Measurements from ENCODE around the gene RADIL.

RADIL gene

DNA sequence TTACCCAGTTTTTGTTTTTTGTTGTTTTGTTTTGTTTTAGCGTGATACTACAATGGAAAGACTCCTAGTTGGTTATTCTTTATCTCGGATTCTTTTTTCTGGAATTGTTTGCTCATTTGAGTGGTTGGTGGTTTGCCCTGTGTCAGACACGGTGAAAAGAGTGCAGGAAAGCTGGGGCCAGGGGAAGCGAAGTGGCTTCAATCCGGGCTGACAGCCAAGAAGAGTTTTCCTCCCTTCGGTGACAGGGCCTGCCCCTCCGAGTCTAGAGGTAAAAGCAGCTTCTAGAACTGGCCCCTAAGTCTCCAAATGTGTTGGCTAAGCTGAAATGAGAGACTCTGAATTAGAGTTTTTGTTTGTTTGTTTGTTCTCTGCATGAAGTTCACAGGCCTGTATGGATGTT is 113.8 kb downstream of the RADIL start:
- Histone ChIP-seq H3K4me1 (ENCODE audit: insufficient read depth, low read length) (0 out of 2 replicates have a peak, but pooled peaks cover 3% of the 10 kb centered on the region), H3K9me3 (ENCODE audit: control insufficient read depth, insufficient read depth, low read length) (no peaks in the 10 kb centered on the region), H3K9ac (ENCODE audit: low read depth, low read length) (no peak overlapping the region), H3K36me3 (ENCODE audit: insufficient read depth, low read length) (no peaks in the 10 kb centered on the region; the same call in 1 of the 2 replicates)

DNA sequence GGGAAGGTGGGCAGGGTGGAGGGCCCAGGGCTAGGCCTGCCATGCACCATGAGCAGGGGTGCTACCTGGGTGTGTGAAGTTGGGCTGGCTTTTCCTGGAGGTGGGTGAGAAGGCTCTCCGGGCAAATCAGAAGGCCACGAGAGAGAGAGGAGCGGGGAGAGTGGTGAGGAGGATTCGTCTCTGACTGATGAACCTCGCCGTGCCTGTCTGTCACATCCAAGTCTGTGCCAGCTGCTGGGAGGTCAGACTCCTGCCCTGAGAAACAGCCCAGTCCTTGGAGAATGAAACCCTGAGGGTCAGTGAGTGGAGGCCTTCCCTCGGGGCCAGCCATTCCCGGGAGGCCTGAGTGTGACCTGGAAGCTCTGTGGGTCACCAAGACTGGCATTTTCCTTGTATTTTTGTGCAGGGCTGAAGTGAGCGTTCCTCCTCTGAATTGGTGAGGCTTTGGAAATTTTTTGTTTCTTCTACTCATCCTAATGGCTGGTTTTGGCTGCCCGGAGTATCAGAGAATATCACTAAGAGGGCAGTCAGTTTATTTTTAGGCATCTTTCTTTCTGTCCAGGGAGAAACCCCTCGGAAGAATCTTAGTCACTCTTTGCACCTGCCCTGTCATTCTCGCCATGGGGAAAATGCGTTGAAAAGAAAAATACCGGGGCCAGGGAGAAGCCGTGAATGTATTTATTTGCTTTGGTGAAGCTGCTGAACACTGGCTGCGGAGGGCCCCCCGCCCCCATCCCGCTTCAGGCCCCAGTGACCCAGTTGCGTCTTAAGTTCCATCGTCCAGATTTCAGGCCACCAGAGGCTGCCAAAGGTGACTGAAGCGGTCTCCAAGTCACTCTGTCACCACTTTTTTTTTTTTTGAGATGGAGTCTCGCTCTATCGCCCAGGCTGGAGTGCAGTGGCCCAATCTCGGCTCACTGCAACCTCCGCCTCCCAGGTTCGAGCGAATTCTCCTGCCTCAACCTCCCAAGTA is 114.6 kb downstream of the RADIL start:
- no peaks in the 10 kb centered on the region for H3K4me1 ChIP-seq (ENCODE audit: insufficient read depth, low read length)
- H3K9ac ChIP-seq (ENCODE audit: low read depth, low read length) = no peak overlapping the region
- no peaks in the 10 kb centered on the region; the same call in 1 of the 2 replicates for H3K36me3 ChIP-seq (ENCODE audit: insufficient read depth, low read length)
- no peaks in the 10 kb centered on the region for H3K9me3 ChIP-seq (ENCODE audit: control insufficient read depth, insufficient read depth, low read length)

DNA sequence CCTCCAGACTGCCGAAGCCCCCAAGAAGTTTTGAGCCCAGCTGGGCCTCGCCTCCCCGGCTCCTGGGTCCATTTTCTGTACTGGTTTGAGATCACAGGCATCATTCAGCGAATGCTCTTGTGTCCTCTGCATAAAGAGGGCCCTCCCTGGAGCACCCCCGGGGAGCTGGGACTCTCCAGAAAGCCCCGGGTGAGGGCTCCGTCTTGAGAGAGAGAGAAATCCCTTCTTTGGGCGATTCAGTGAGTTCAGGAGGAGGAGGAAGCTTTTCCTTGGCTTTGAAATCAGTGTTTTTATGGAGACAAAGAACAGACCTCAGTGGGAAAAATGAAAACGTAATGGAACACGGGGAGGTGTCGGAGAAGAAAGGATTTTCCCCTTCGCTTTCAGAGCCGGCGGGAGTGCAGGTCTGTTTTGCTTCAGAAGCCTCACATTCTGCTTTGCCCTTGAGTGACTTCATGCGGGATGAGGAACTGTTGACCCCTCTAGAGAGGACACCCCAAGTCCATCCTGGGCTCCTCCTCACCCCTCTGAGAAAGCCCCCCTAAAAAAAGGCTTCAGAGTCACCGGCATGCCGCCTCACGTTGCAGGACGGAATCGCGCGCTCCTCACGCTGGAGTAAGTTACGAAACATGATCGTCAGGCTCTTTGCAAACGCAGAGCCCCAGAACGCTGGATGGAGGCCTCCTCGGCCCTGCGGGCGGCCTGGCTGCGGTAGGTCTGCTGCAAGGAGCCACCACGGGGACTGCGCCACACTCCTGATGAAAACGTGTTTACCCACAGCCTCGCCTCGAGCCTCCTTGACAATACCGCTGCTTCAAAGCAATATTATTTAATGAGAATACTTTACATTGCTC is 116.6 kb downstream of the RADIL start:
- no peak overlapping the region for H3K9ac ChIP-seq (ENCODE audit: low read depth, low read length)

DNA sequence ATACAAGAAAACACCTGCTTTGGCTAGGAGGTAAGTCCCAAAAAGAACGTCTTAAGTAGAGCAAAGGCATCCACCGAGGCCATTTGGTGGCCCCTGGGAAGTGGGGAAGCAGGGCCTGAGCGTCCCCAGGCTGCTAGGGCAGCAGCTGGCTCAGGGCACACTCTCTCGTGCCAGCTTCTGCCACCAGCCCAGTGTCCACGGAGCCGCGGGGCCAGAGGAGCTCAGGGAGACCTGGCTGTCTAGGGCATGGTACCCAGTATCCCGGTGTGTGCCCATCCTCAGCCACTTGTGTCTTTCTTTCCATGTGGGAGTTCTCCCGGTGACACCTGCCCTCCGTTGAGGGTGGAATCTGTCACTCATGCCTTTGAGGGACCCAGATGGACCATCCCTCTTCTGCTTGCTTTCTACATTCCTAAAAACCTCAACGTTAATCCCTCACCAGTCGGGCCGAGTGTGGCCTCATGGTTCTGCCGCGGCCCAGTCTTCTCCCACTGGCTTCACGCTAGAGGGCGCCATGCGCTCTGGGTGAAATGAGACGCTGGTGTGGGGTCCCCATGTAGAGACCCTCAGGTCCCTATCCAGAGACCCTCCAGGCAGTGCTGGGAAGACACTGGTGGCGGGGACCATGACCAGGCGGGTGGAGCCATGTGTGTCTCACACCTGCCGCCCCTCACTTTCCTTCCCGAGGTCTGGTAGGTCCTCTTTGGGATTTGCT is 117.6 kb downstream of the RADIL start:
- no peaks in the 10 kb centered on the region; the same call in 1 of the 2 replicates for H3K36me3 ChIP-seq (ENCODE audit: insufficient read depth, low read length)

More for the DNA sequence above, 116.6 kb downstream of the RADIL start:
- no peaks in the 10 kb centered on the region for H3K9me3 ChIP-seq (ENCODE audit: control insufficient read depth, insufficient read depth, low read length)
- no peaks in the 10 kb centered on the region for H3K4me1 ChIP-seq (ENCODE audit: insufficient read depth, low read length)
- H3K36me3 ChIP-seq (ENCODE audit: insufficient read depth, low read length) = no peaks in the 10 kb centered on the region; the same call in 1 of the 2 replicates

DNA sequence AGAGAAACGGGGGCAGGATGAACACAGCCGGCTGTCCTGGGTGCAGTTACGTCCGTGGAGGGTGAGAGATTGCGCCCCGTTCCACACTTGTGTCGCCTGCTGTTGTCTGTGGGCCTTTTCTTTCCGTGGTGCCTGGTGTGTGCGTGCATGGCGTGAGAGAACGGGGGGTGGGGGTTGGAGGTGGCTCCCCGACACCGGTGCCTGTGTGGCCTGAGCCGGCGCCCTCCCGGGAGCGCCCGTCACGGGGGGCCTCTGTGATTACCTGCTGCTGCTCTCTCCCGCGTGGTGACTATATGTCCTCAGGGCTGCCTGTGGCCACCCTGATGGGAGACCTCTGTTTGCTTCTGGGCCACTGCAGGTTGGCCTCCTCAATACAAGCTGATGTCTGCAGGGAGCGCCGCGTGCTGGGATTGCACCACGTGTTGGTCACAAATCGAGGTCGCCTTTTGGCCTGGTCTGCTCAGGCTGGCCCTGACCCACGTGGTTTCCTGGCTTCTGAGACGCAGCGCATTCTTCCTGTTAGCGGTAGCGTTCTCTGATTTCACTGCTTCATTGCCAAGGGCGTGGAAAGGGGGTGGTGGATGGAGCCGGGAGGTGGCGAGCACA is 119.0 kb downstream of the RADIL start:
- no peak overlapping the region for H3K9ac ChIP-seq (ENCODE audit: low read depth, low read length)
- no peaks in the 10 kb centered on the region for H3K9me3 ChIP-seq (ENCODE audit: control insufficient read depth, insufficient read depth, low read length)
- no peaks in the 10 kb centered on the region; the same call in 1 of the 2 replicates for H3K36me3 ChIP-seq (ENCODE audit: insufficient read depth, low read length)
- no peaks in the 10 kb centered on the region for H3K4me1 ChIP-seq (ENCODE audit: insufficient read depth, low read length)

More for the DNA sequence above, 117.6 kb downstream of the RADIL start:
- Histone ChIP-seq H3K9me3 (ENCODE audit: control insufficient read depth, insufficient read depth, low read length) (no peaks in the 10 kb centered on the region), H3K4me1 (ENCODE audit: insufficient read depth, low read length) (no peaks in the 10 kb centered on the region), H3K9ac (ENCODE audit: low read depth, low read length) (no peak overlapping the region)

GRCh38 chr7:4763794-4764185 is 119.7 kb downstream of the RADIL start:
- H3K9me3 ChIP-seq (ENCODE audit: control insufficient read depth, insufficient read depth, low read length) = no peaks in the 10 kb centered on the region
- no peaks in the 10 kb centered on the region for H3K4me1 ChIP-seq (ENCODE audit: insufficient read depth, low read length)
- no peaks in the 10 kb centered on the region; the same call in 1 of the 2 replicates for H3K36me3 ChIP-seq (ENCODE audit: insufficient read depth, low read length)
- H3K9ac ChIP-seq (ENCODE audit: low read depth, low read length) = no peak overlapping the region

- Histone ChIP-seq H3K36me3 (ENCODE audit: insufficient read depth, low read length) (no peaks in the 10 kb centered on the region), H3K9me3 (ENCODE audit: control insufficient read depth, insufficient read depth, low read length) (no peaks in the 10 kb centered on the region), H3K9ac (ENCODE audit: low read depth, low read length) (no peak overlapping the region), H3K4me1 (ENCODE audit: insufficient read depth, low read length) (no peaks in the 10 kb centered on the region)
These were observed 120.3 kb downstream of the RADIL start for GRCh38 chr7:4763091-4763793.

- Histone ChIP-seq H3K9ac (ENCODE audit: low read depth, low read length) (no peak overlapping the region), H3K9me3 (ENCODE audit: control insufficient read depth, insufficient read depth, low read length) (no peaks in the 10 kb centered on the region), H3K36me3 (ENCODE audit: insufficient read depth, low read length) (no peaks in the 10 kb centered on the region), H3K4me1 (ENCODE audit: insufficient read depth, low read length) (no peaks in the 10 kb centered on the region)
These were observed 121.1 kb downstream of the RADIL start for GRCh38 chr7:4762121-4763055.

GRCh38 chr7:4760952-4761351 is 122.6 kb downstream of the RADIL start:
- Histone ChIP-seq H3K36me3 (ENCODE audit: insufficient read depth, low read length) (no peaks in the 10 kb centered on the region), H3K9ac (ENCODE audit: low read depth, low read length) (no peak overlapping the region), H3K9me3 (ENCODE audit: control insufficient read depth, insufficient read depth, low read length) (no peaks in the 10 kb centered on the region), H3K4me1 (ENCODE audit: insufficient read depth, low read length) (no peaks in the 10 kb centered on the region)

DNA sequence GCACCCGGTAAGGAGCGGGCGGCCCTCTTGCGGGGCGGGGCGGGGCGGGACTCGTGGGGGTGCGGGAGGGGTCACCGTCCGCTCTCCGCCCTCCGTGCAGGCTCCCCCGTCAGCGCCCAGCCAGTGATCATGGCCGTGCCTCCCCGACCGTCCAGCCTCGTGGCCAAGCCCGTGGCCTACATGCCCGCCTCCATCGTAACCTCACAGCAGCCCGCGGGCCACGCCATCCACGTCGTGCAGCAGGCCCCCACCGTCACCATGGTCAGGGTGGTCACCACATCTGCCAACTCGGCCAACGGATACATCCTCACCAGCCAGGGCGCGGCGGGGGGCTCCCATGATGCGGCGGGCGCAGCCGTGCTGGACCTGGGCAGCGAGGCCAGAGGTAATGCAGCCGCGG is 124.3 kb downstream of the RADIL start:
- Histone ChIP-seq H3K9me3 (ENCODE audit: control insufficient read depth, insufficient read depth, low read length) (no peaks in the 10 kb centered on the region), H3K36me3 (ENCODE audit: insufficient read depth, low read length) (no peaks in the 10 kb centered on the region)

GRCh38 chr7:4758791-4759190 is 124.7 kb downstream of the RADIL start:
- no peak overlapping the region for H3K9ac ChIP-seq (ENCODE audit: low read depth, low read length)
- no peaks in the 10 kb centered on the region for H3K9me3 ChIP-seq (ENCODE audit: control insufficient read depth, insufficient read depth, low read length)
- no peaks in the 10 kb centered on the region for H3K4me1 ChIP-seq (ENCODE audit: insufficient read depth, low read length)
- no peaks in the 10 kb centered on the region for H3K36me3 ChIP-seq (ENCODE audit: insufficient read depth, low read length)

More for the DNA sequence above, 124.3 kb downstream of the RADIL start:
- Histone ChIP-seq H3K9ac (ENCODE audit: low read depth, low read length) (no peak overlapping the region), H3K4me1 (ENCODE audit: insufficient read depth, low read length) (no peaks in the 10 kb centered on the region)

GRCh38 chr7:4758111-4758510 is 125.4 kb downstream of the RADIL start:
- no peaks in the 10 kb centered on the region for H3K4me1 ChIP-seq (ENCODE audit: insufficient read depth, low read length)
- no peaks in the 10 kb centered on the region for H3K36me3 ChIP-seq (ENCODE audit: insufficient read depth, low read length)
- H3K9ac ChIP-seq (ENCODE audit: low read depth, low read length) = no peak overlapping the region
- H3K9me3 ChIP-seq (ENCODE audit: control insufficient read depth, insufficient read depth, low read length) = no peaks in the 10 kb centered on the region
